HEK293 (cell line): ENCODE results near the gene SLC38A1.

Experiments used
- CTCF ChIA-PET: fragments of 350-600 bp; formaldehyde crosslinking; extraction: SDS; loops from one replicate; lab custom pipeline; 2021; ENCODE audit warnings: antibody characterized with exemption; lab: Yijun Ruan, JAX
- POLR2A ChIA-PET: fragments of 300-600 bp; formaldehyde crosslinking; extraction: SDS; loops from one replicate; lab custom pipeline; 2020; ENCODE audit warnings: antibody characterized with exemption, inconsistent platforms; lab: Yijun Ruan, JAX
- H3K27ac ChIP-seq: fragments of 200-500 bp; sonication (Bioruptor generic); 2 replicates; pipeline ENCODE4 v1.5.1; 2014; ENCODE audit warnings: low read depth, low read length, control low read depth, inconsistent platforms; ENCODE audit errors: extremely low read depth
- H3K36me3 ChIP-seq, 2 experiments: fragments of 200-500 bp in 1 of 2; sonication (Bioruptor generic) in 1 of 2; 1 replicate in 1 of 2; 2 replicates in 1 of 2; pipeline ENCODE4 v1.5.1; 2014 to 2017; ENCODE audit warnings: inconsistent platforms in 2 of 2, low read length in 2 of 2; ENCODE audit not compliant: control insufficient read depth in 2 of 2, insufficient read depth in 1 of 2
- H3K4me1 ChIP-seq: fragments of 200-500 bp; sonication (Bioruptor generic); 2 replicates; pipeline ENCODE4 v1.5.1; 2014; ENCODE audit warnings: mild to moderate bottlenecking, low read length, inconsistent platforms; ENCODE audit not compliant: control insufficient read depth, insufficient read depth
- H3K4me3 ChIP-seq: 2 replicates; pipeline ENCODE4 v1.5.1; 2011; ENCODE audit warnings: low read depth, mild to moderate bottlenecking, control low read depth, low read length, moderate library complexity
- H3K9me3 ChIP-seq: fragments of 200-500 bp; sonication (Bioruptor generic); 2 replicates; pipeline ENCODE4 v1.5.1; 2014; ENCODE audit warnings: low read depth, low read length, inconsistent platforms; ENCODE audit not compliant: control insufficient read depth, insufficient read depth
- AEBP2 ChIP-seq: fragments of 450-650 bp; formaldehyde crosslinking; IDR thresholded peaks from 2 replicates; pipeline ENCODE4 v1.5.1; 2016; ENCODE audit warnings: missing biosample characterization, missing genetic modification characterization, borderline replicate concordance
- BCL11B ChIP-seq: fragments of 450-650 bp; formaldehyde crosslinking; IDR thresholded peaks from 2 replicates; pipeline ENCODE4 v1.5.1; 2016; ENCODE audit warnings: low read depth, missing biosample characterization, missing genetic modification characterization
- FEZF1 ChIP-seq: fragments of 450-650 bp; formaldehyde crosslinking; IDR thresholded peaks from 2 replicates; pipeline ENCODE4 v1.5.1; 2016; ENCODE audit warnings: missing biosample characterization, missing genetic modification characterization
- KLF10 ChIP-seq: fragments of 450-650 bp; IDR thresholded peaks from 2 replicates; pipeline ENCODE4 v1.5.1; 2018; ENCODE audit warnings: missing biosample characterization, mild to moderate bottlenecking, missing genetic modification characterization
- KLF7 ChIP-seq: fragments of 450-650 bp; formaldehyde crosslinking; IDR thresholded peaks from 2 replicates; pipeline ENCODE4 v1.5.1; 2016; ENCODE audit warnings: missing biosample characterization, missing genetic modification characterization, borderline replicate concordance
- MYNN ChIP-seq: fragments of 450-650 bp; formaldehyde crosslinking; IDR thresholded peaks from 2 replicates; pipeline ENCODE4 v1.5.1; 2016; ENCODE audit warnings: missing biosample characterization, missing genetic modification characterization, borderline replicate concordance
- PRDM6 ChIP-seq: fragments of 450-650 bp; formaldehyde crosslinking; IDR thresholded peaks from 2 replicates; pipeline ENCODE4 v1.5.1; 2017; ENCODE audit warnings: missing biosample characterization, missing genetic modification characterization
- SALL2 ChIP-seq: fragments of 450-650 bp; formaldehyde crosslinking; IDR thresholded peaks from 2 replicates; pipeline ENCODE4 v1.5.0; 2017; ENCODE audit warnings: missing biosample characterization, mild to moderate bottlenecking, missing genetic modification characterization, borderline replicate concordance
- SP7 ChIP-seq: fragments of 450-650 bp; formaldehyde crosslinking; IDR thresholded peaks from 2 replicates; pipeline ENCODE4 v1.5.1; 2016; ENCODE audit warnings: missing biosample characterization, missing genetic modification characterization
- TCF7L2 ChIP-seq: IDR thresholded peaks from 2 replicates; pipeline ENCODE4 v1.6.1; 2011; ENCODE audit warnings: low read depth, mild to moderate bottlenecking, inconsistent platforms, low read length, moderate library complexity, borderline replicate concordance
- WT1 ChIP-seq: fragments of 450-650 bp; formaldehyde crosslinking; IDR thresholded peaks from 2 replicates; pipeline ENCODE4 v1.5.1; 2016; ENCODE audit warnings: missing biosample characterization, missing genetic modification characterization
- ZBTB21 ChIP-seq: fragments of 450-650 bp; formaldehyde crosslinking; IDR thresholded peaks from 2 replicates; pipeline ENCODE4 v1.5.1; 2017; ENCODE audit warnings: missing biosample characterization, missing genetic modification characterization
- ZBTB26 ChIP-seq: fragments of 450-650 bp; formaldehyde crosslinking; optimal IDR thresholded peaks from 2 replicates; pipeline ENCODE3; 2016; ENCODE audit warnings: missing biosample characterization, mild to moderate bottlenecking, missing genetic modification characterization
- ZBTB7A ChIP-seq: fragments of 450-650 bp; formaldehyde crosslinking; IDR thresholded peaks from 2 replicates; pipeline ENCODE4 v1.5.1; 2016; ENCODE audit warnings: low read depth, missing biosample characterization, missing genetic modification characterization
- ZIC2 ChIP-seq: fragments of 450-650 bp; formaldehyde crosslinking; IDR thresholded peaks from 2 replicates; pipeline ENCODE4 v1.5.1; 2016; ENCODE audit warnings: missing biosample characterization, missing genetic modification characterization
- ZNF121 ChIP-seq: fragments of 450-650 bp; formaldehyde crosslinking; IDR thresholded peaks from 2 replicates; pipeline ENCODE4 v1.5.1; 2016; ENCODE audit warnings: missing biosample characterization, missing genetic modification characterization
- ZNF132 ChIP-seq: fragments of 450-650 bp; formaldehyde crosslinking; IDR thresholded peaks from 2 replicates; pipeline ENCODE4 v1.5.1; 2017; ENCODE audit warnings: missing biosample characterization, missing genetic modification characterization, borderline replicate concordance
- ZNF2 ChIP-seq: fragments of 450-650 bp; formaldehyde crosslinking; IDR thresholded peaks from 2 replicates; pipeline ENCODE4 v1.5.1; 2016; ENCODE audit warnings: missing biosample characterization, missing genetic modification characterization
- ZNF214 ChIP-seq: fragments of 450-650 bp; formaldehyde crosslinking; IDR thresholded peaks from 2 replicates; pipeline ENCODE4 v1.5.1; 2017; ENCODE audit warnings: missing biosample characterization, mild to moderate bottlenecking, missing genetic modification characterization, borderline replicate concordance
- ZNF324 ChIP-seq: fragments of 450-650 bp; formaldehyde crosslinking; IDR thresholded peaks from 2 replicates; pipeline ENCODE4 v1.5.1; 2016; ENCODE audit warnings: missing biosample characterization, missing genetic modification characterization
- ZNF362 ChIP-seq: fragments of 450-650 bp; formaldehyde crosslinking; IDR thresholded peaks from 2 replicates; pipeline ENCODE4 v1.5.1; 2016; ENCODE audit warnings: missing biosample characterization, missing genetic modification characterization
- ZNF394 ChIP-seq: fragments of 450-650 bp; formaldehyde crosslinking; IDR thresholded peaks from 2 replicates; pipeline ENCODE4 v1.5.1; 2016; ENCODE audit warnings: missing biosample characterization, missing genetic modification characterization, mild to moderate bottlenecking, moderate library complexity, borderline replicate concordance
- ZNF510 ChIP-seq: fragments of 450-650 bp; formaldehyde crosslinking; IDR thresholded peaks from 2 replicates; pipeline ENCODE4 v1.5.1; 2018; ENCODE audit warnings: mild to moderate bottlenecking, missing genetic modification characterization, missing biosample characterization; ENCODE audit not compliant: insufficient replicate concordance
- ZNF544 ChIP-seq: fragments of 450-650 bp; formaldehyde crosslinking; IDR thresholded peaks from 2 replicates; pipeline ENCODE4 v1.5.0; 2017; ENCODE audit warnings: missing biosample characterization, missing genetic modification characterization
- ZNF549 ChIP-seq: fragments of 450-650 bp; IDR thresholded peaks from 2 replicates; pipeline ENCODE4 v1.5.1; 2018; ENCODE audit warnings: missing biosample characterization, missing genetic modification characterization, mild to moderate bottlenecking, inconsistent platforms, moderate library complexity
- ZNF560 ChIP-seq: fragments of 450-650 bp; formaldehyde crosslinking; IDR thresholded peaks from 2 replicates; pipeline ENCODE4 v1.5.1; 2017; ENCODE audit warnings: missing biosample characterization, missing genetic modification characterization, borderline replicate concordance
- ZNF830 ChIP-seq: fragments of 450-650 bp; IDR thresholded peaks from 2 replicates; pipeline ENCODE4 v1.5.0; 2018; ENCODE audit warnings: missing biosample characterization, missing genetic modification characterization, low read depth, mild to moderate bottlenecking, moderate library complexity
- ZNF843 ChIP-seq: fragments of 450-650 bp; formaldehyde crosslinking; IDR thresholded peaks from 2 replicates; pipeline ENCODE4 v1.5.1; 2016; ENCODE audit warnings: missing biosample characterization, missing genetic modification characterization
- ZSCAN18 ChIP-seq: fragments of 450-650 bp; formaldehyde crosslinking; IDR thresholded peaks from 2 replicates; pipeline ENCODE4 v1.5.1; 2016; ENCODE audit warnings: missing biosample characterization, missing genetic modification characterization

Gene SLC38A1

GRCh38 chr12:46150735-46151134, 118.1 kb downstream of the SLC38A1 start (continued):
- TF ChIP-seq ZNF121 (tag by site-specific recombination) (no peak), ZNF214 (no peak), MYNN (tag by site-specific recombination) (no peak), ZNF2 (no peak), ZNF549 (tag by site-specific recombination) (0 out of 2 replicates have a peak, but pooled peaks have one; percentile 8), ZNF362 (tag by site-specific recombination) (no peak), ZBTB7A (no peak), ZBTB26 (tag by site-specific recombination) (no peak), ZNF560 (tag by site-specific recombination) (no peak), ZNF843 (tag by site-specific recombination) (no peak), SP7 (tag by site-specific recombination) (peak; percentile 94), ZNF544 (tag by site-specific recombination) (no peak), ZIC2 (tag by site-specific recombination) (peak; percentile 24; the same call in 1 of the 2 replicates), ZNF510 (tag by site-specific recombination) (no peak), KLF10 (tag by site-specific recombination) (no peak), WT1 (tag by site-specific recombination) (peak; percentile 84)

GRCh38 chr12:46149905-46150304, 118.9 kb downstream of the SLC38A1 start:
- peaks cover 24% of the 10 kb centered on the region for H3K4me1 ChIP-seq
- CTCF ChIA-PET: interaction anchor here (0.7 to 1.2 kb wide), 3 partner anchors 25 to 520 kb away, joined by 3 read pairs; no protein-coding TSS in a partner anchor
- no peaks in the 10 kb centered on the region for H3K9me3 ChIP-seq
- no peak overlapping the region for H3K27ac ChIP-seq
- TF ChIP-seq ZNF132 (no peak), FEZF1 (tag by site-specific recombination) (peak; percentile 33; the same call in 1 of the 2 replicates), SALL2 (tag by site-specific recombination) (no peak), ZNF2 (no peak), PRDM6 (tag by site-specific recombination) (peak; percentile 58; the same call in 1 of the 2 replicates), TCF7L2 (no peak), KLF7 (tag by site-specific recombination) (no peak), BCL11B (tag by site-specific recombination) (no peak), AEBP2 (tag by site-specific recombination) (no peak), WT1 (tag by site-specific recombination) (peak; percentile 59), ZNF830 (tag by site-specific recombination) (no peak), ZNF214 (no peak), ZBTB21 (tag by site-specific recombination) (no peak), ZNF394 (tag by site-specific recombination) (no peak), ZNF324 (tag by site-specific recombination) (no peak), ZSCAN18 (tag by site-specific recombination) (no peak)
- no peak overlapping the region for H3K4me3 ChIP-seq
- POLR2A ChIA-PET: no interaction called here
- H3K36me3 ChIP-seq: no peaks in the 10 kb centered on the region
